PC-9 (cell line): ENCODE data around the gene RAD51D. TPM values are rescaled to one million over a fixed set of nuclear protein-coding genes. Genes with fewer than 3 reads are reported as not detected.
A peak's percentile ranks its signal among the peaks of the same experiment; 100 is the strongest.
"Not testable (repeated sequence)": the region's sequence is repeated elsewhere in the genome, so short reads cannot be mapped to it uniquely, and the experiment has no call there.

Source experiments
- BruUV-seq: library from RNA; stranded (reverse); fragments of 400-500 nt; replicated peaks from 2 replicates; lab custom pipeline; 2021; lab: Mats Ljungman, UMichigan
- CTCF ChIA-PET: fragments of 300-600 bp; sonication (Branson Sonifier 250); formaldehyde crosslinking; loops from one replicate; lab custom pipeline; 2022; ENCODE audit warnings: antibody characterized with exemption; lab: Charles Lee
- POLR2A ChIA-PET: fragments of 300-600 bp; sonication (Branson Sonifier 250); formaldehyde crosslinking; loops from one replicate; lab custom pipeline; 2022; ENCODE audit warnings: antibody characterized with exemption; ENCODE audit not compliant: unreplicated experiment; lab: Charles Lee
- DNase-seq, 2 experiments: peaks; one replicate each; pipeline versions ENCODE4 v3.0.0 to v3.0.0-alpha.2; 2015 to 2022; ENCODE audit warnings: mixed read lengths in 1 of 2
- H2AFZ ChIP-seq: fragments of 200-600 bp; sonication (generic); 2 replicates; pipeline ENCODE4 v1.8.1; 2017; ENCODE audit warnings: antibody characterized with exemption
- H3F3A ChIP-seq: fragments of 200-600 bp; sonication (generic); 2 replicates; pipeline ENCODE4 v1.8.1; 2017; ENCODE audit warnings: antibody characterized with exemption, mild to moderate bottlenecking, low read depth; ENCODE audit not compliant: insufficient read depth
- H3K27ac ChIP-seq: fragments of 200-600 bp; sonication (generic); 2 replicates; pipeline ENCODE4 v1.6.1; 2016; ENCODE audit warnings: mixed run types
- H3K27me3 ChIP-seq: fragments of 200-600 bp; sonication (generic); 2 replicates; pipeline ENCODE4 v1.6.1; 2016; ENCODE audit warnings: low read depth, mixed run types; ENCODE audit not compliant: insufficient read depth
- H3K36me3 ChIP-seq: fragments of 200-600 bp; sonication (generic); 2 replicates; pipeline ENCODE4 v1.6.1; 2016; ENCODE audit warnings: low read depth, mixed run types
- H3K4me1 ChIP-seq: fragments of 200-600 bp; sonication (generic); replicated peaks from 2 replicates; pipeline ENCODE4 v1.6.1; 2016; ENCODE audit warnings: mixed run types; ENCODE audit not compliant: insufficient read depth
- H3K4me2 ChIP-seq: fragments of 200-600 bp; sonication (generic); 2 replicates; pipeline ENCODE4 v1.6.1; 2017; ENCODE audit warnings: mixed run types
- H3K4me3 ChIP-seq: fragments of 200-600 bp; sonication (generic); 2 replicates; pipeline ENCODE4 v1.6.1; 2016; ENCODE audit warnings: mixed run types
- H3K79me2 ChIP-seq: fragments of 200-600 bp; sonication (generic); 2 replicates; pipeline ENCODE4 v1.6.1; 2017; ENCODE audit warnings: low read depth, mixed run types
- H3K9me2 ChIP-seq: fragments of 200-600 bp; sonication (generic); 2 replicates; pipeline ENCODE4 v1.8.1; 2017; ENCODE audit warnings: mild to moderate bottlenecking; ENCODE audit not compliant: insufficient read depth
- H3K9me3 ChIP-seq: fragments of 200-600 bp; sonication (generic); 2 replicates; pipeline ENCODE4 v1.8.1; 2016; ENCODE audit warnings: low read depth; ENCODE audit not compliant: insufficient read depth
- H4K20me1 ChIP-seq: fragments of 200-600 bp; sonication (generic); 2 replicates; pipeline ENCODE4 v1.8.1; 2017; ENCODE audit not compliant: insufficient read depth
- EZH2 ChIP-seq: fragments of 200-600 bp; sonication (generic); IDR thresholded peaks from 2 replicates; pipeline ENCODE4 v1.8.0; 2017; ENCODE audit warnings: antibody characterized with exemption, low read depth
- intact Hi-C: fragments of 100-400 bp; cut with micrococcal nuclease; formaldehyde crosslinking; loops from one replicate; pipeline ENCODE4 v1.10.0; 2022; ENCODE audit not compliant: unreplicated experiment
- total RNA-seq: library from RNA; stranded (reverse); gene quantifications from 2 replicates; pipeline ENCODE4 v1.2.3, GENCODE V29; 2021
- TF ChIP-seq, protein P1 (sequence below): fragments of 200-600 bp; sonication (generic); conservative IDR thresholded peaks from 2 replicates; pipeline ENCODE4 v1.6.1; 2017; ENCODE audit warnings: mixed run types, antibody characterized with exemption, mild to moderate bottlenecking, moderate library complexity

RAD51D gene
- total RNA-seq, 1 experiment from 2014 or later, result 7.8 TPM

DNA sequence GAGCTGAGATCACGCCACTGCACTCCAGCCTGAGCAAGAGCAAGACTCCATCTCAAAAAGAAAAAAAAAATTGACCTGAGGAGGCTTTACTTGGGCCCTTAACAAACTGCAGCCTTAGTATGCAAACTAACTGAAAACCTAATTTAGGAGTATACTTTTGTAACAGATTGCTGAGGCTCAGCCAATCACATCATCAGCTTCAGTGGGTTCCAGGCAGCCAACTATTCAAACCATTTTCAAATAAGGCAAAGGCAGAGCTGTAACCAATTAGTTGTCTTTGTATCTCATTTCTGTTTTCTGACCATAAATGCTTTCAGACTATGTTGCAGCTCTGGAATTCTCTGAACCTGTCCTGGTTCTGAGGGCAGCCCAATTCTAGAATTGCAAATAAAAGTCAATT is 23.9 kb downstream of the RAD51D start:
- Histone ChIP-seq H3K79me2 (no peaks in the 10 kb centered on the region), H4K20me1 (no peaks in the 10 kb centered on the region), H2AFZ (no peak overlapping the region), H3F3A (peaks cover 13% of the 10 kb centered on the region), H3K27ac (no peak overlapping the region), H3K36me3 (no peaks in the 10 kb centered on the region), H3K4me3 (no peak overlapping the region), H3K4me1 (no peaks in the 10 kb centered on the region; the same call in 1 of the 2 replicates), H3K9me2 (no peaks in the 10 kb centered on the region), H3K4me2 (no peak overlapping the region), H3K27me3 (no peaks in the 10 kb centered on the region), H3K9me3 (no peaks in the 10 kb centered on the region; the same call in 1 of the 2 replicates)
- intact Hi-C loops, result no loop called here
- DNase-seq, result no peak
- no TSS peak for BruUV-seq
- POLR2A ChIA-PET, result no interaction called here
- CTCF ChIA-PET, result no interaction called here
- no peak for TF ChIP-seq EZH2

DNA sequence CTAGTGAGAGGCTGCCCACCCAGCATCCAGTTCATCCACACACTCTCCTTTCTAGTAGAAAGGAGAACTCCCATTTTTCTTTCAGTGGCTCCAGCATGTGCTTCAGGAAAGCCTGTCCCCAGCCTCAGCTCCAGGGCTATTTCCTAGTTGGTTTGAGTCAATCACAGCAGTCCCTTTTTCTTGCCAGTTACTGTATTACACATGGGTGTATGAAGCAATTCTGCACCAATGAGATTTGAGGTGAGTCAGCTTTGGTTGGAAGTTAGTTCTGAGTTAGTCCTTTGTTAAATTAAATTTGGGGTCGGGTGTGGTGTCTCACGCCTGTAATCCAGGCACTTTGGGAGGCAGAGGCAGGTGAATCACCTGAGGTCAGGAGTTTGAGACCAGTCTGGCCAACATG is 24.8 kb downstream of the RAD51D start:
- intact Hi-C loops, result no loop called here
- no peaks in the 10 kb centered on the region for H4K20me1 ChIP-seq
- H3K27me3 ChIP-seq, result no peaks in the 10 kb centered on the region
- ChIA-PET POLR2A (interaction anchor here (0.6 kb wide), 1 partner anchor 11 kb away, joined by 5 read pairs; no protein-coding TSS in a partner anchor), CTCF (no interaction called here)
- no peaks in the 10 kb centered on the region for H3K9me2 ChIP-seq
- H3F3A ChIP-seq, result peaks cover 13% of the 10 kb centered on the region
- no peaks in the 10 kb centered on the region; the same call in 1 of the 2 replicates for H3K9me3 ChIP-seq
- H3K4me1 ChIP-seq, result peaks cover under 1% of the 10 kb centered on the region; the same call in 1 of the 2 replicates
- H3K27ac ChIP-seq, result peak overlapping the region; percentile 59
- no peak overlapping the region for H3K4me3 ChIP-seq
- no peaks in the 10 kb centered on the region for H3K36me3 ChIP-seq
- no TSS peak for BruUV-seq
- H2AFZ ChIP-seq, result peak overlapping the region; percentile 65; the same call in 1 of the 2 replicates
- TF ChIP-seq, protein P1, sequence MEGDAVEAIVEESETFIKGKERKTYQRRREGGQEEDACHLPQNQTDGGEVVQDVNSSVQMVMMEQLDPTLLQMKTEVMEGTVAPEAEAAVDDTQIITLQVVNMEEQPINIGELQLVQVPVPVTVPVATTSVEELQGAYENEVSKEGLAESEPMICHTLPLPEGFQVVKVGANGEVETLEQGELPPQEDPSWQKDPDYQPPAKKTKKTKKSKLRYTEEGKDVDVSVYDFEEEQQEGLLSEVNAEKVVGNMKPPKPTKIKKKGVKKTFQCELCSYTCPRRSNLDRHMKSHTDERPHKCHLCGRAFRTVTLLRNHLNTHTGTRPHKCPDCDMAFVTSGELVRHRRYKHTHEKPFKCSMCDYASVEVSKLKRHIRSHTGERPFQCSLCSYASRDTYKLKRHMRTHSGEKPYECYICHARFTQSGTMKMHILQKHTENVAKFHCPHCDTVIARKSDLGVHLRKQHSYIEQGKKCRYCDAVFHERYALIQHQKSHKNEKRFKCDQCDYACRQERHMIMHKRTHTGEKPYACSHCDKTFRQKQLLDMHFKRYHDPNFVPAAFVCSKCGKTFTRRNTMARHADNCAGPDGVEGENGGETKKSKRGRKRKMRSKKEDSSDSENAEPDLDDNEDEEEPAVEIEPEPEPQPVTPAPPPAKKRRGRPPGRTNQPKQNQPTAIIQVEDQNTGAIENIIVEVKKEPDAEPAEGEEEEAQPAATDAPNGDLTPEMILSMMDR, result no peak
- no peak for TF ChIP-seq EZH2
- peak; percentile 19 to 89 for DNase-seq
- no peaks in the 10 kb centered on the region for H3K79me2 ChIP-seq
- no peak overlapping the region for H3K4me2 ChIP-seq

DNA sequence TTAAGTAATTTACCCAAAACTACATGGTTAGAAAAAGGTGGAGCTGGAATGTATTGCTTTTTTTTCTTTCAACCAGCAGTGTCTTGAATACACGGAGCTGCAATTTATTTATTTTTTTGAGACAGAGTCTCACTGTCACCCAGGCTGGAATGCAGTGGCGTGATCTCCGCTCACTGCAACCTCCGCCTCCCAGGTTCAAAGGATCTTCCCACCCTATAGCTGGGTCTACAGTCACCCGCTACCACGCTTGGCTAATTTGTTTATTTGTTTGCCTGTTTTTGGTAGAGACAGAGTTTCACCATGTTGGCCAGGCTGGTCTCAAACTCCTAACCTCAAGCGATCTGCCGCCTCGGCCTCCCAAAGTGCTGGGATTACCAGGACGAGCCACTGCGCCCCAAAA is 29.0 kb downstream of the RAD51D start:
- H2AFZ ChIP-seq, CTCF ChIA-PET, POLR2A ChIA-PET, H3K27ac ChIP-seq, H3K4me2 ChIP-seq, BruUV-seq, H4K20me1 ChIP-seq, DNase-seq, intact Hi-C loops, H3K36me3 ChIP-seq, H3K4me3 ChIP-seq, H3K9me2 ChIP-seq, H3K9me3 ChIP-seq, H3K27me3 ChIP-seq: not testable (repeated sequence)
- H3K4me1 ChIP-seq, result peaks cover 26% of the 10 kb centered on the region
- peaks cover 27% of the 10 kb centered on the region for H3K79me2 ChIP-seq
- H3F3A ChIP-seq, result peaks cover 27% of the 10 kb centered on the region

DNA sequence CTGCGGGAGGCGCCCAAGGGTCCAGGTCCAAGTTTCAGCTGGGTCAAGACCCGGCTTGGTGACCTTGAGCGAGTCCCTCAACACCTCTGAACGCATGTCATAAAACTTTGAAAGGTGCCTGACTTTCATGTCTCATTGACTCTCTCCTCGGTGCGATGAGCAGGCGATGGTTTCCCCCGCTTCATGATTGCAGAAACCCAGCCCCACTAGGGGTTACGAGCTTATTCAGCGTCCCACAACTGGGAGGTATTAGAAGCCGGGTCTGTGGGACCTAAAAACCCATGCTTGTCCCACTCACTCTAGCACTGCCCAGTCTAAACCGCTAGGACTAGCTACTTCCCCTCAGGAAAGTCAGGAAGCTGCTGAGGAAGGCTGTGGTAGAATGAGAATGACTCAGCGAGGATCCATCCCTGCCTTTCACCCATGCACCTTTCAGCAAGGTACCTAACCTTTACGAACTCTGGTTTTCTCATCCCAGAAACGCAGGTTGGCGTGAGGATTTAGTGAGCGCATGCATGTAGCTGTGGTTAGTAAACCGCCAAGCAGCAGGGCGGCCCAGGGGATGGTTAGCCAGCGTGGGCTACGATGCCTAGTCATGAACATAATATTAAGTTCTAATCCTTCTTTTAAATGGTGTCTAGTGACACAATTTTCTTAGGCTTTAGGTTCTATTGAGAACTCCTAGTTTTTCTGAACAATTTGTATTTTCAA is 29.9 kb downstream of the RAD51D start:
- BruUV-seq, result TSS peak; percentile 16
- DNase-seq, result no peak
- Histone ChIP-seq H2AFZ (peak overlapping the region; percentile 91), H3K4me2 (peak overlapping the region; percentile 79), H3K36me3 (no peaks in the 10 kb centered on the region), H3F3A (peaks cover 29% of the 10 kb centered on the region), H3K79me2 (peaks cover 32% of the 10 kb centered on the region), H3K27me3 (no peaks in the 10 kb centered on the region), H3K4me1 (peaks cover 35% of the 10 kb centered on the region), H3K4me3 (peak overlapping the region; percentile 42; the same call in 1 of the 2 replicates), H3K9me2 (no peaks in the 10 kb centered on the region), H3K9me3 (no peaks in the 10 kb centered on the region; the same call in 1 of the 2 replicates), H4K20me1 (no peaks in the 10 kb centered on the region), H3K27ac (no peak overlapping the region)
- intact Hi-C loops, result loop anchor here (1.0 to 5.0 kb wide), 5 partner anchors 26 to 153 kb away; partner anchors contain the start of genes LIG3, RFFL and SLFN5
- CTCF ChIA-PET, result interaction anchor here (0.7 kb wide), 1 partner anchor 11 kb away, joined by 5 read pairs; no protein-coding TSS in a partner anchor
- POLR2A ChIA-PET, result interaction anchor here (0.6 to 0.8 kb wide), 2 partner anchors 368 to 505 kb away, joined by 5 to 7 read pairs; no protein-coding TSS in a partner anchor
- no peak for TF ChIP-seq EZH2
- TF ChIP-seq, protein P1, result peak; percentile 74
